OCI-LY1 (cell line): ENCODE results near the gene KY.

Source experiments
- H2AFZ ChIP-seq: fragments of 200-600 bp; sonication (generic), shearing (Covaris generic); 2 replicates; pipeline ENCODE4 v1.6.0; 2014; ENCODE audit warnings: antibody characterized with exemption, mild to moderate bottlenecking, low read length
- H3F3A ChIP-seq: fragments of 200-600 bp; sonication (generic), shearing (Covaris generic); 2 replicates; pipeline ENCODE4 v1.6.0; 2014; ENCODE audit warnings: mild to moderate bottlenecking, antibody characterized with exemption, low read length, moderate library complexity; ENCODE audit not compliant: insufficient read depth
- H3K27ac ChIP-seq: fragments of 200-600 bp; sonication (generic); 2 replicates; pipeline ENCODE4 v1.5.1; 2014; ENCODE audit warnings: low read length, mixed run types, mild to moderate bottlenecking, low read depth; ENCODE audit not compliant: poor library complexity, severe bottlenecking
- H3K27me3 ChIP-seq: fragments of 200-600 bp; sonication (generic); 2 replicates; pipeline ENCODE4 v1.6.0; 2014; ENCODE audit warnings: antibody characterized with exemption, mild to moderate bottlenecking, low read length, moderate library complexity; ENCODE audit not compliant: insufficient read depth
- H3K36me3 ChIP-seq: fragments of 200-600 bp; sonication (generic); 2 replicates; pipeline ENCODE4 v1.6.1; 2014; ENCODE audit warnings: mild to moderate bottlenecking, antibody characterized with exemption, low read length, moderate library complexity, mixed read lengths; ENCODE audit not compliant: insufficient read depth
- H3K4me1 ChIP-seq: fragments of 200-600 bp; sonication (generic); 2 replicates; pipeline ENCODE4 v1.5.1; 2014; ENCODE audit warnings: mild to moderate bottlenecking, low read length, moderate library complexity; ENCODE audit not compliant: insufficient read depth, severe bottlenecking
- H3K4me2 ChIP-seq: fragments of 200-600 bp; sonication (generic), shearing (Covaris generic); 2 replicates; pipeline ENCODE4 v1.6.1; 2014; ENCODE audit warnings: low read length
- H3K4me3 ChIP-seq: fragments of 200-600 bp; sonication (generic); 2 replicates; pipeline ENCODE4 v1.5.1; 2014; ENCODE audit warnings: low read length, low read depth, mild to moderate bottlenecking, mixed read lengths; ENCODE audit not compliant: poor library complexity, severe bottlenecking
- H3K79me2 ChIP-seq: fragments of 200-600 bp; shearing (Covaris generic); 2 replicates; pipeline ENCODE4 v1.6.1; 2016; ENCODE audit warnings: mixed run types, low read length, mixed read lengths; ENCODE audit not compliant: insufficient read depth
- H3K9ac ChIP-seq: fragments of 200-600 bp; sonication (generic), shearing (Covaris generic); 2 replicates; pipeline ENCODE4 v1.6.1; 2014; ENCODE audit warnings: mild to moderate bottlenecking, low read length, mixed read lengths
- H3K9me2 ChIP-seq: fragments of 200-600 bp; sonication (generic), shearing (Covaris generic); 2 replicates; pipeline ENCODE4 v1.6.1; 2014; ENCODE audit warnings: low read depth, mild to moderate bottlenecking, low read length, mixed read lengths
- H3K9me3 ChIP-seq: fragments of 200-600 bp; shearing (Covaris generic); 2 replicates; pipeline ENCODE4 v1.6.1; 2014; ENCODE audit warnings: low read length, mixed read lengths
- H4K20me1 ChIP-seq: fragments of 200-600 bp; sonication (generic), shearing (Covaris generic); 2 replicates; pipeline ENCODE4 v1.6.0; 2016; ENCODE audit warnings: mild to moderate bottlenecking, low read length; ENCODE audit not compliant: insufficient read depth
- CTCF ChIP-seq: fragments of 200-600 bp; sonication (generic), shearing (Covaris generic); IDR thresholded peaks from 2 replicates; pipeline ENCODE4 v1.5.1; 2017; ENCODE audit warnings: mild to moderate bottlenecking, antibody characterized with exemption, low read length, moderate library complexity, mixed read lengths
- EZH2 ChIP-seq: fragments of 200-600 bp; sonication (generic), shearing (Covaris generic); IDR thresholded peaks from 2 replicates; pipeline ENCODE4 v1.8.0; 2017; ENCODE audit warnings: borderline replicate concordance, mixed run types, mild to moderate bottlenecking, antibody characterized with exemption, low read length, moderate library complexity, mixed read lengths

The KY gene

GRCh38 chr3:134619884-134620445 lies 30.9 kb downstream of the KY start:
- H3K9ac ChIP-seq, result no peak overlapping the region
- no peaks in the 10 kb centered on the region for H3K36me3 ChIP-seq
- TF ChIP-seq EZH2, result no peak
- no peak for TF ChIP-seq CTCF

GRCh38 chr3:134619301-134619615 lies 31.6 kb downstream of the KY start:
- Histone ChIP-seq H3K27me3 (peaks cover 3% of the 10 kb centered on the region; the same call in 1 of the 2 replicates), H3K79me2 (no peaks in the 10 kb centered on the region), H4K20me1 (no peaks in the 10 kb centered on the region), H3K36me3 (no peaks in the 10 kb centered on the region), H3K4me2 (no peak overlapping the region), H2AFZ (no peak overlapping the region), H3F3A (no peaks in the 10 kb centered on the region), H3K9me3 (no peaks in the 10 kb centered on the region), H3K4me1 (no peaks in the 10 kb centered on the region), H3K9ac (no peak overlapping the region), H3K9me2 (no peaks in the 10 kb centered on the region), H3K4me3 (no peak overlapping the region), H3K27ac (no peak overlapping the region)
- no peak for TF ChIP-seq CTCF
- no peak for TF ChIP-seq EZH2

More at GRCh38 chr3:134619884-134620445, 30.9 kb downstream of the KY start:
- H3K27ac ChIP-seq, result no peak overlapping the region
- no peak overlapping the region for H2AFZ ChIP-seq
- no peaks in the 10 kb centered on the region for H3K9me3 ChIP-seq
- no peaks in the 10 kb centered on the region for H3F3A ChIP-seq
- H3K4me1 ChIP-seq, result no peaks in the 10 kb centered on the region
- H3K4me3 ChIP-seq, result no peak overlapping the region
- no peaks in the 10 kb centered on the region for H3K79me2 ChIP-seq
- no peak overlapping the region for H3K4me2 ChIP-seq
- no peaks in the 10 kb centered on the region for H4K20me1 ChIP-seq
- H3K9me2 ChIP-seq, result no peaks in the 10 kb centered on the region
- peaks cover 3% of the 10 kb centered on the region; the same call in 1 of the 2 replicates for H3K27me3 ChIP-seq

- Histone ChIP-seq H3K9me2 (no peaks in the 10 kb centered on the region), H3K79me2 (no peaks in the 10 kb centered on the region), H3F3A (no peaks in the 10 kb centered on the region), H3K4me2 (no peak overlapping the region), H4K20me1 (no peaks in the 10 kb centered on the region), H3K9me3 (no peaks in the 10 kb centered on the region), H3K4me3 (no peak overlapping the region), H3K27me3 (peaks cover 3% of the 10 kb centered on the region; the same call in 1 of the 2 replicates), H3K4me1 (no peaks in the 10 kb centered on the region), H3K36me3 (no peaks in the 10 kb centered on the region), H3K9ac (no peak overlapping the region), H2AFZ (no peak overlapping the region), H3K27ac (no peak overlapping the region)
- TF ChIP-seq EZH2, result no peak
- TF ChIP-seq CTCF, result no peak
Observed at GRCh38 chr3:134618478-134619300, 32.1 kb downstream of the KY start.
